ENCODE measurements around the gene NLGN1. TPM values are rescaled to one million over a fixed set of nuclear protein-coding genes. Genes with fewer than 3 reads are reported as not detected.

Gene NLGN1
- total and polyA plus RNA-seq, 2 experiments from 2014 or later: 14.3 to 20.1 TPM

DNA sequence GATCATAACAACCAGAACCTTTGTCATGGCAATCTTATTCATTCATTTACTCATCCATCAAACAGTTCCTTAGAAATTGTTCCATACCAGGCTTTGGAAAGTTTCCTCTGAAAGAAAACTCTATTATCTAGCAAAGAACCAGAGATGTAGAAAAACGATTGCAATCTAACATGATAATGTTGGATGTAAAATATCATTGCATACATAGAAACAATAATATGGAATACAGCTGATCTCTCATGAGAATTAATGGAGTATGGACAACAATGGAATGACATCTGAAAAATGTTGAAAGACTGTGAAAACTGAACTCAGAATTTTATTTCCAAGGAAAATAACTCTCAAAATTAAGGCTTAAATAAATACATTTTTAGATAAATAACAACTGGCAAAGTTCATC lies 665.4 kb downstream of the NLGN1 start:
- H4K20me1 ChIP-seq (ENCODE audit: insufficient read depth): no peaks in the 10 kb centered on the region
- H3K4me3 ChIP-seq: no peak overlapping the region
- peak; percentile 14 for DNase-seq
- no peaks in the 10 kb centered on the region for H3K79me2 ChIP-seq (ENCODE audit: insufficient read depth)
- no peak overlapping the region for H3K27ac ChIP-seq
- H3K4me1 ChIP-seq (ENCODE audit: insufficient read depth): no peaks in the 10 kb centered on the region
- no peaks in the 10 kb centered on the region for H3K9me3 ChIP-seq (ENCODE audit: low read depth)
- no peaks in the 10 kb centered on the region for H3F3A ChIP-seq (ENCODE audit: insufficient read depth)
- TF ChIP-seq EZH2phosphoT487 (IDR thresholded peaks at IDR 0.05; ENCODE audit: insufficient read depth, low read depth): no peak
- TF ChIP-seq EZH2 (IDR thresholded peaks at IDR 0.05; ENCODE audit: insufficient read depth, poor library complexity, severe bottlenecking): no peak
- no peaks in the 10 kb centered on the region for H3K27me3 ChIP-seq (replicated peaks; ENCODE audit: insufficient read depth)
- H2AFZ ChIP-seq: no peak overlapping the region
- no peak overlapping the region for H3K9ac ChIP-seq
- no peaks in the 10 kb centered on the region for H3K9me2 ChIP-seq (ENCODE audit: insufficient read depth)
- in situ Hi-C loops (cut with MboI): no loop called here
- no peak overlapping the region for H3K4me2 ChIP-seq (ENCODE audit: unreplicated experiment)
- WGBS, 2 experiments (ENCODE audit: low coverage in 1 of 2, low lambda C conversion rate in 2 of 2, missing lambda C conversion rate in 2 of 2): 35 to 45% methylated on average over 1 of the region's 1 CpG
- H3K36me3 ChIP-seq (ENCODE audit: low read depth): no peaks in the 10 kb centered on the region

DNA sequence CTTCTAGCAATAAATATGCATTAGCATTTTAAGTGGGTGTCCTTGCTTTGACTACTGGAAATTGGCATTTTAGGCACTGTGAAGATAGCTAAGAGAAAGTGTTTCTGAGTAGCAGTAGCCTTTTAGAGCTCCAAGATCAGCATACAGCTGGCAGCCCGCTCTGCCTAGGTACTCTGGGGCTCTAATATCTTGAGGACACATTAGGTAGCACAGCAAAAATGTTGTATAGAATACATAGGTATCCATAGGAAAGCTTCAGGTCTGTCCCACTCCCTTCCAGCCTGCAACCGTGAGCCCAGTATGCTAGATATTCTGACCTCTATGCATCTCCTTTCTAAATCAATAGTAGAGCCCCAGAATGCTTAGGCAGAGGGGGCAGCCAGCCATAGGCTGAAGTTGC lies 670.5 kb downstream of the NLGN1 start:
- no peak overlapping the region for H3K4me2 ChIP-seq (ENCODE audit: unreplicated experiment)
- H4K20me1 ChIP-seq (ENCODE audit: insufficient read depth): no peaks in the 10 kb centered on the region
- TF ChIP-seq EZH2phosphoT487 (IDR thresholded peaks at IDR 0.05; ENCODE audit: insufficient read depth, low read depth) (no peak), EZH2 (IDR thresholded peaks at IDR 0.05; ENCODE audit: insufficient read depth, poor library complexity, severe bottlenecking) (no peak)
- H3K9me2 ChIP-seq (ENCODE audit: insufficient read depth): no peaks in the 10 kb centered on the region
- H3K4me1 ChIP-seq (ENCODE audit: insufficient read depth): no peaks in the 10 kb centered on the region
- H3K27me3 ChIP-seq (replicated peaks; ENCODE audit: insufficient read depth): no peaks in the 10 kb centered on the region
- no peak overlapping the region for H3K9ac ChIP-seq
- no peak overlapping the region for H3K4me3 ChIP-seq
- no peak overlapping the region for H2AFZ ChIP-seq
- DNase-seq: no peak
- 64 to 80% methylated on average over 2 of the region's 2 CpGs for WGBS, 2 experiments (ENCODE audit: low coverage in 1 of 2, low lambda C conversion rate in 2 of 2, missing lambda C conversion rate in 2 of 2)
- in situ Hi-C loops (cut with MboI): no loop called here
- H3F3A ChIP-seq (ENCODE audit: insufficient read depth): no peaks in the 10 kb centered on the region
- no peaks in the 10 kb centered on the region for H3K79me2 ChIP-seq (ENCODE audit: insufficient read depth)
- H3K9me3 ChIP-seq (ENCODE audit: low read depth): no peaks in the 10 kb centered on the region
- no peaks in the 10 kb centered on the region for H3K36me3 ChIP-seq (ENCODE audit: low read depth)
- H3K27ac ChIP-seq: no peak overlapping the region

DNA sequence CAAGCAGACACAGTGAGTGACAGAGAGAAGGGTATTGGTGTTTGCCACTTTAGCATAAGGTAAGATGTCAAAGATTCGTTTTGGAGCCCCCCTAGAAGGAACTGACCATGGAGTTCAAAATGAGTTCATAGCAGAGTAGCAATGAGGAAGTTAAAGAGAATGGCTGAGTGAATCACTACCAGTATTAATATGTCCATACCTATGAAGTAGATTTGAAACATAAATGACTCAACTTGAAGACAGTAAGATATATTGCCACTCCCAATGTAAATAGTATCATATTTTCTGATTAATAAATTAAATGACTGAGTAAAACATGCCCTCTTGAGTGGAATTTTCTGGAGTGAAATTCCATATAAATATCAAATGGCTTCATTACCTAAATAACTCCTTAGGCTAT lies 675.1 kb downstream of the NLGN1 start:
- in situ Hi-C loops (cut with MboI): no loop called here
- H3K9ac ChIP-seq: no peak overlapping the region
- no peaks in the 10 kb centered on the region for H4K20me1 ChIP-seq (ENCODE audit: insufficient read depth)
- H3K9me2 ChIP-seq (ENCODE audit: insufficient read depth): no peaks in the 10 kb centered on the region
- no peak overlapping the region for H2AFZ ChIP-seq
- no peaks in the 10 kb centered on the region for H3K27me3 ChIP-seq (replicated peaks; ENCODE audit: insufficient read depth)
- no peaks in the 10 kb centered on the region for H3K9me3 ChIP-seq (ENCODE audit: low read depth)
- H3K4me3 ChIP-seq: no peak overlapping the region
- H3K4me1 ChIP-seq (ENCODE audit: insufficient read depth): no peaks in the 10 kb centered on the region
- H3F3A ChIP-seq (ENCODE audit: insufficient read depth): no peaks in the 10 kb centered on the region
- DNase-seq: no peak
- TF ChIP-seq EZH2phosphoT487 (IDR thresholded peaks at IDR 0.05; ENCODE audit: insufficient read depth, low read depth) (no peak), EZH2 (IDR thresholded peaks at IDR 0.05; ENCODE audit: insufficient read depth, poor library complexity, severe bottlenecking) (no peak)
- H3K4me2 ChIP-seq (ENCODE audit: unreplicated experiment): no peak overlapping the region
- H3K36me3 ChIP-seq (ENCODE audit: low read depth): no peaks in the 10 kb centered on the region
- no peaks in the 10 kb centered on the region for H3K79me2 ChIP-seq (ENCODE audit: insufficient read depth)
- WGBS, 2 experiments (ENCODE audit: low coverage in 1 of 2, low lambda C conversion rate in 2 of 2, missing lambda C conversion rate in 2 of 2): 35% methylated on average over 1 of the region's 1 CpG
- H3K27ac ChIP-seq: no peak overlapping the region

DNA sequence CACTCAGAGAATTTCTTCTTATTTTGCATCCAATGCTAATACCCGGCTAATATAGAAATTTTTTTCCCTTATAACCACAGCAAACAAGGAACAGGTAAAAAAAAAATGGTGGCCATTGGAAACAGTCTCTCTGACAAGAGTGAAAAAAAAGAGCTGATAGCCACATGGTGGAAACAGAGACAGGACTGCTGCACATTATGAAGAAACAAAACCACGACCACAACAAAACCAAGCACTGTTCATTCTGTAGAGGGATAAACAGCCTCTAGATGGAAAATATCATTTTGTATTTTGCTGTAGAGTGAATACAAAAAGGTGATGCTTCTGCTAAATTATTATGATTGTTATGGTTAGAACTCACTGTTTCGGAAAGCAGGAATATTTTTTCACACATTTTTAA lies 686.2 kb downstream of the NLGN1 start:
- H3K79me2 ChIP-seq (ENCODE audit: insufficient read depth): no peaks in the 10 kb centered on the region
- no peaks in the 10 kb centered on the region for H3F3A ChIP-seq (ENCODE audit: insufficient read depth)
- WGBS, 2 experiments (ENCODE audit: low coverage in 1 of 2, low lambda C conversion rate in 2 of 2, missing lambda C conversion rate in 2 of 2): 95 to 97% methylated on average over 3 of the region's 3 CpGs
- H3K27me3 ChIP-seq (replicated peaks; ENCODE audit: insufficient read depth): no peaks in the 10 kb centered on the region
- no peak overlapping the region for H3K4me3 ChIP-seq
- no peak overlapping the region for H3K4me2 ChIP-seq (ENCODE audit: unreplicated experiment)
- in situ Hi-C loops (cut with MboI): no loop called here
- no peak for DNase-seq
- no peaks in the 10 kb centered on the region for H3K4me1 ChIP-seq (ENCODE audit: insufficient read depth)
- no peaks in the 10 kb centered on the region for H3K9me3 ChIP-seq (ENCODE audit: low read depth)
- H3K9me2 ChIP-seq (ENCODE audit: insufficient read depth): no peaks in the 10 kb centered on the region
- H3K36me3 ChIP-seq (ENCODE audit: low read depth): no peaks in the 10 kb centered on the region
- TF ChIP-seq EZH2phosphoT487 (IDR thresholded peaks at IDR 0.05; ENCODE audit: insufficient read depth, low read depth) (no peak), EZH2 (IDR thresholded peaks at IDR 0.05; ENCODE audit: insufficient read depth, poor library complexity, severe bottlenecking) (no peak)
- no peaks in the 10 kb centered on the region for H4K20me1 ChIP-seq (ENCODE audit: insufficient read depth)
- no peak overlapping the region for H3K9ac ChIP-seq
- H3K27ac ChIP-seq: no peak overlapping the region
- no peak overlapping the region for H2AFZ ChIP-seq

DNA sequence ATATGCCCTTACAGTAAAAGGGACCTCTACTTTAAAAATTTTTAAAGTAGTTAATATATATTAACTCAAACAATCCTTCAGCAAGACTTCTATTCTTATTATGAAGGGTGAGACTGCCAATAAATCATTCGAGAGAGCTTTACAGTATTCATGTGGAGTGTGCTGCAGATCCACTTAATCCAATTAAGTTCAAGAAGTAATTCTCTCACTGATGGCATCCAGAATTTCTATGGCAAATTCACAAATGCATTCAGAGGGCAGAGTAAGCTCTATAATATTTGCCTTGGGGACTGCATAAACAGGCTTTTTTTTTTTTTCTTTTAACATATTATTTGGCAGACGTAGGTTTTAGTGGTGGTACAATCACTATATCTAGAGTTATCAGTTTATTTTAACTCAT lies 692.0 kb downstream of the NLGN1 start:
- TF ChIP-seq EZH2phosphoT487 (IDR thresholded peaks at IDR 0.05; ENCODE audit: insufficient read depth, low read depth) (no peak), EZH2 (IDR thresholded peaks at IDR 0.05; ENCODE audit: insufficient read depth, poor library complexity, severe bottlenecking) (no peak)
- Histone ChIP-seq H3K36me3 (ENCODE audit: low read depth) (no peaks in the 10 kb centered on the region), H3K9me3 (ENCODE audit: low read depth) (no peaks in the 10 kb centered on the region), H3K27ac (no peak overlapping the region), H3F3A (ENCODE audit: insufficient read depth) (no peaks in the 10 kb centered on the region), H4K20me1 (ENCODE audit: insufficient read depth) (no peaks in the 10 kb centered on the region), H3K9me2 (ENCODE audit: insufficient read depth) (no peaks in the 10 kb centered on the region), H3K4me2 (ENCODE audit: unreplicated experiment) (no peak overlapping the region), H3K27me3 (replicated peaks; ENCODE audit: insufficient read depth) (no peaks in the 10 kb centered on the region), H3K79me2 (ENCODE audit: insufficient read depth) (no peaks in the 10 kb centered on the region), H2AFZ (no peak overlapping the region), H3K4me1 (ENCODE audit: insufficient read depth) (peaks cover 11% of the 10 kb centered on the region), H3K4me3 (no peak overlapping the region), H3K9ac (no peak overlapping the region)
- 68% methylated on average over 2 of the region's 2 CpGs for WGBS, 2 experiments (ENCODE audit: low coverage in 1 of 2, low lambda C conversion rate in 2 of 2, missing lambda C conversion rate in 2 of 2)
- DNase-seq: no peak
- in situ Hi-C loops (cut with MboI): no loop called here

Data from GM23248 (cell line).